Fibroblast of lung (primary cell): ENCODE results near the gene SUZ12.
"Not testable (repeated sequence)": the region's sequence is repeated elsewhere in the genome, so short reads cannot be mapped to it uniquely, and the experiment has no call there.

Experiments used
- CTCF ChIP-seq, 2 donors: IDR thresholded peaks in 1 of 2; conservative IDR thresholded peaks in 1 of 2; 1 replicate in 1 of 2; 2 replicates in 1 of 2; pipeline ENCODE4 v1.5.1; 2011 to 2012; ENCODE audit warnings: low read length in 2 of 2, control low read depth in 1 of 2, inconsistent platforms in 1 of 2, low read depth in 1 of 2, mild to moderate bottlenecking in 1 of 2
- EZH2 ChIP-seq: IDR thresholded peaks from 2 replicates; pipeline ENCODE4 v1.5.1; 2012; ENCODE audit warnings: low read length, control low read depth, mild to moderate bottlenecking; ENCODE audit errors: missing control alignments

GRCh38 chr17:31951953-31952352, 15.1 kb downstream of the SUZ12 start:
- not testable (repeated sequence) for TF ChIP-seq CTCF (conservative IDR thresholded peaks at IDR 0.05 in 1 of 2, IDR thresholded peaks at IDR 0.05 in 1 of 2; ENCODE audit: low read depth in 1 of 2, low read length in 2 of 2); EZH2
